MM.1S (cell line): ENCODE data around the gene TYW1B.
"Not testable (repeated sequence)": the region's sequence is repeated elsewhere in the genome, so short reads cannot be mapped to it uniquely, and the experiment has no call there.

Experiments
- CTCF ChIP-seq: fragments of 300-600 bp; sonication (generic); IDR thresholded peaks from 2 replicates; pipeline ENCODE4 v1.5.1; 2016; ENCODE audit warnings: antibody characterized with exemption, low read length, mixed read lengths
- EZH2phosphoT487 ChIP-seq: fragments of 300-600 bp; sonication (generic); IDR thresholded peaks from 2 replicates; pipeline ENCODE4 v1.6.1; 2018; ENCODE audit warnings: antibody characterized with exemption, low read length

GRCh38 chr7:72690177-72690576 lies 137.8 kb downstream of the TYW1B start:
- TF ChIP-seq CTCF, EZH2phosphoT487: not testable (repeated sequence)
